ENCODE data around the gene TRMT2A.
A peak's percentile ranks its signal among the peaks of the same experiment; 100 is the strongest.
"Not testable (repeated sequence)": the region's sequence is repeated elsewhere in the genome, so short reads cannot be mapped to it uniquely, and the experiment has no call there.

The TRMT2A gene, protein sequence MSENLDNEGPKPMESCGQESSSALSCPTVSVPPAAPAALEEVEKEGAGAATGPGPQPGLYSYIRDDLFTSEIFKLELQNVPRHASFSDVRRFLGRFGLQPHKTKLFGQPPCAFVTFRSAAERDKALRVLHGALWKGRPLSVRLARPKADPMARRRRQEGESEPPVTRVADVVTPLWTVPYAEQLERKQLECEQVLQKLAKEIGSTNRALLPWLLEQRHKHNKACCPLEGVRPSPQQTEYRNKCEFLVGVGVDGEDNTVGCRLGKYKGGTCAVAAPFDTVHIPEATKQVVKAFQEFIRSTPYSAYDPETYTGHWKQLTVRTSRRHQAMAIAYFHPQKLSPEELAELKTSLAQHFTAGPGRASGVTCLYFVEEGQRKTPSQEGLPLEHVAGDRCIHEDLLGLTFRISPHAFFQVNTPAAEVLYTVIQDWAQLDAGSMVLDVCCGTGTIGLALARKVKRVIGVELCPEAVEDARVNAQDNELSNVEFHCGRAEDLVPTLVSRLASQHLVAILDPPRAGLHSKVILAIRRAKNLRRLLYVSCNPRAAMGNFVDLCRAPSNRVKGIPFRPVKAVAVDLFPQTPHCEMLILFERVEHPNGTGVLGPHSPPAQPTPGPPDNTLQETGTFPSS

DNA sequence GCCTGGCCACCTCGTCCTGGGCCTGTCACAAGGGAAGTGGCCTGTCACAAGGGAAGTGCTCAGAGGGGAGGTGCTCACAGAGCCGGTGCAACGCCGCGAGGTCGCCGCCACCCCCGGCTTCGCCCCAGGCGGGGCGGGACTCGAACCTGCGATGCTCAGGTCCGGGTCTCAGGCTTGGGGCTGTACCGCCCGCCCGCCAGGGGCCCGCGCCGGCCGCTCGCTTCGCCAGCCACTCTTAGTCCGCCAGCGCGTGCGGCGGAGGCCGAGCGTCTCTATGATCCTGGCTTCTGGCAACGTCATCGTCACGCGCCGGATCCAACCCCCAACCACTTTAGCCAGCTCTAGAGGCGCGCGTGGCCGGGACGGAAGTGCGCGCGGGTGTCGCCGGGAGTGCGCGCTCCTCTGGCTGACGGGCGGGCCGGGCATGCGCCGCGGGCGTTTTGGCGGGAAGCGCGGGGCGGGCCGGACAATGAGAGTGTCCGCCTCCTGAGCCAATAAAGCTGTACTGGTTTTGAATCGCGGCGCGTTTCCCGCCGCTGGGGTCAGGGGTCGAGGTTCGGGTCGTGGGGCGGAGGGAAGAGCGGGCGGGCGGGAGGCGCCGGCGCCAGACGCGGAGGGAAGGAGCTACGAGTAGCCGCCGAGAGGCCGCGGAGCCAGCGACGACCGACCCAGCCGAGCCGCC is at the start of gene TRMT2A:
TRMT2A (minus strand) TSS at position 276 of the 682 bp plus-strand sequence. CDS start 320 bp downstream, outside the sequence.
- peak; percentile 91 to 97 (median 94) for DNase-seq

- no peak for DNase-seq
Observed at GRCh38 chr22:20166703-20167102, 49.7 kb upstream of the TRMT2A start.

DNA sequence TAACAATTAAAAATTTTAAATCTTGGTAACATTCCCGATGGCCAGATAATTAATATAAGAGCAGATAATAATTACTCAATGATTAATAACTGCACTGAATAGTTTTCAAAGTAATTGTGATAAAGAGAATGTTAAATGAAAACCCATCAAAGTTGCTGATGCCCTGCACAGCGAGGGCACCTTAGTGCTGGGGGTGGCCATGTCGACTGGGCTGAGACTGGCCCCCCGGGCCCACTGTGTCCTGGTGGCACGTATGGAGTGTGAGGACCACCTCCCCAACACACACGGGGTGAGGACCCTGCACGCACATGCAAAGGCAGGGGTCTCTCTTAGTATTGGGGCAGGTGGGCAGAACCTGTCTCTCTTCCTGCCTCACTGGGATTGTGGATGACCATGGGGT is 48.9 kb upstream of the TRMT2A start:
- DNase-seq, result no peak

- no peak for DNase-seq
Observed at GRCh38 chr22:20165421-20165820, 48.4 kb upstream of the TRMT2A start.

DNA sequence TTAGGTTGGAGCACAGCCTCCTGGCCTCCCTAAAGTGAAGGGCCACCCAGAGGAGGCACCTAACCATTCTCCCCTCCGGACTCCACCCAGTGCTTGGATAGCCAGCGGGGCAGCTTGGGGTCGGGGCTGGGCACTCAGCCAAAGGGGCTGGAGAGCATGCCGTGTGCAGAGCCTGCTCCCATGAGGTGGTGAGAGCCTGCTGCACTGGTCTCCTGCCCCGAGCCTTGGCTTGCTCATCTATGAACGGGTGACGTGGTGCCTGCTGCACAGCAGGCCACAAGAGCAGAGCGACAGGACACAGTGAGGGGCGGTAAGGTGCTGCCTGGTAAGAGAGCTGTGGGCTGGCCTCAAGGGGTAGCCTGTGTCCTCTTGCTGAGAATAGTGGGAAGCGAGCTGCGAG is 47.8 kb upstream of the TRMT2A start:
- no peak for DNase-seq

GRCh38 chr22:20160041-20160440 is 43.0 kb upstream of the TRMT2A start:
- no peak for DNase-seq

- DNase-seq, result not testable (repeated sequence)
Observed at GRCh38 chr22:20159531-20159930, 42.5 kb upstream of the TRMT2A start.

DNA sequence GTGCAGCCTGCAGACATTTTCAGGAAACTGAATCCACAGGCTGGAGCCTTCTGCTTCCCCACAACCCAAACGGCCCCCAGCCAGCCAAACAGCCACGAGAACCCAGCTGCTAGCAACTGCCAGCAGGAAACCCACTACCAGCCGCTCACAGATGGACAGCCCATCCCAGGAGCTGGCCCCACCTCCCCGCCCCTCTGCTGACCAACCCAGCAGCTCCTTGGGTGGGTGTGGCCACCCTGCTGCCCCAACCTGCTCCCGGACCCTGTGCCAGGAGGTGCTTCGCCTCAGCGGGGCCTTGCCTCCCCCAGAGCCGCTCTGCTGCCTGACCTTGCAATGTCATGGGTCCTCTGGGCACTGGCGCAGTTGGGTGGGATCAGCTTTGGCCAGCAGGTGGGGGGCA is 42.0 kb upstream of the TRMT2A start:
- no peak for DNase-seq

DNA sequence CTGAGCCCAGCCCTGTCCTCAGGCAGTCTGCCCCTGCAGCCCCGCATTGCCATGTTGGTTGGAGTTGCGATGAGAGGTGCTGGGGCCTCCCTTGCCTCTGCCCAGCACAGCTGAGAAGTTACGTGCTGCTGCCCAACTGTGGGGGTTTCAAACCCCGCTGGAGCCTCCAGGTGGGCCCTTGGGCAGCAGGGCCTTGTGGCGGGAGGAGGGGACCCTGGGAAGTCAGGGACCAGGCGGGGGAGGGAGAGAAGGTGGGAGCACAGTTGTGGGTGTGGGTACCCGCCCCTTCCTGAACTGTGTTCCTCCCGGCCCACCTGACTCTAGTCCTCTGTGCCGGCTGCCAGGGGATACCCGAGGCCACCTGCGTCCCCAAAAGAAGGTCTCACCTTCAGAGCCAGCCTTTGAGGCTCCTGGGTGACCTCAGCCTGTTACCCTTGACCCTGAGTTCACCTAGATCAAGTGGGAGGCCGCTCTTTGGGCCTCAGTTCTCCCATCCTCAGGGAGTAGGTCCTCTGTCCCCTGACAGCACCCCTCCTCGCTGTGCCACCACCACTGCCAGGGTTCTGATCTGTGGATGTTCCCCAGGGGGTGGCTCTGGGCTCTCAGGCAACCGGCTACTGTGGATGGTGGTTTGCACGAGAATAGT is 41.5 kb upstream of the TRMT2A start:
- DNase-seq, result no peak

GRCh38 chr22:20157430-20158183 is 40.6 kb upstream of the TRMT2A start:
- no peak for DNase-seq

DNA sequence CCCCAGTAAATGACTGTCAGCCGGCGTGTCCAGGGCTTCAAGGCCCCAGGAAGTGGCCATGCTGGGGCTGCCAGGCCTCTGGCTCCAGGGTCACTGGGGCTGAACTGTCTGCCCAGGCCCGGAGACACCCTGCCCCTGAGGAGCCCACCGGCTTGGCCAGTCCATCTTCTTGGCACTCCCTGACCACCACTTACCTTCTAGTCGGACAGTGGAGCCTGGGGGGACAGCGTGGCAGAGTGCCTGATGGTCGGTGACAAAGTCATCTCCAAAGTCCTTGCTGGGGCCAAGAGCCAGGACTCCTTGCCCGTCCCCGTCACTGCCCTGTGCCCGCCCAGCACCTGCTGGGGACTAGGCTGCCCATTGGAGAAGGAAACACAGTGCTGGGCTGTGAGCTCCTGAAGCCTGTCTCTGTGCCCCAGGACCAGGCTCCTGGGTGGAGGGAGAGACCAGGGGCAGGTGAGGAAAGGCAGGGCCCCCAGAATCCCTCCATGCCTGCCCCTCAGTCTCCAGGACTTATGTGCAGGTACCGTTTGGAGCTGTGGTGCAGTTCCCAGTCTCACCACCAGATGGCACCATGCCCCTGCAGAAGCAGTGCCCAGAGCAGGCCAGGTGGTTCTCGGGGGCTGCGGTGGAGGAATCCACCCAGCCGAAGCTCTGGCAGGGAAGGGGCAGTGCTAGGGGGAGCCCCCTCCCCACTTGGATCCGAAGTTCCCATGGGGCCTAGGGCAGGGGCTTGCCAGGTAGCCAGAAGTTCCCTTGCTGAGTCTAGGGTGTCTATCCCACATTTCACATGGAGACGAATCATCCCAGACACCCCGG is 39.8 kb upstream of the TRMT2A start:
- DNase-seq, result peak; percentile 85 to 97 (median 92)

GRCh38 chr22:20156042-20156389 is 39.0 kb upstream of the TRMT2A start:
- no peak for DNase-seq

GRCh38 chr22:20155330-20156041 is 38.5 kb upstream of the TRMT2A start:
- no peak for DNase-seq

DNA sequence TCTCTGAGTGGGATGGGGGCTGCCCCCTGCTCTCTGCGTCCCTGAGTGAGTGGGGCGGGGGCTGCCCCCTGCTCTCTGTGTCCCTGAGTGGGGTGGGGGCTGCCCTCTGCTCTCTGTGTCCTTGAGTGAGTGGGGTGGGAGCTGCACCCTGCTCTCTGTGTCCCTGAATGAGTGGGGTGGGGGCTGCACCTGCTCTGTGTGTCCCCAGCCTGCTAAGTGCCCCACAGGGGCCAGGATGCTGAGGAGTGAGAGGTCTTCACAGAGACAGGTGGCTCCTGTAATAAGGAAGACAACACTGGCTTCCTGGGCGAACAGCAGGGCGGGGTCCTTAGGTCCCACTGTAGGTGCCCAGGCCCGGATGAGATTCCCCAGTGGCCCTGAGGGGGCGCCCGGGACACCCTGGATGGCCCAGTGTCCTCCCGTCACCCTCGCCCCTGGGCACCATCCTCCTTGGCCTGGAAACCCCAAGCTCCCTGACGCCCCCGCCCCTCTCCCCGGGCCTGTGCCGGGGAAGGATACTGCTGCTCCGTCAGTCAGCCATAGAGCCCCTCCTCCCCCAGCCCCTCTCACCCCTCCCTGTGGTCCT is 37.7 kb upstream of the TRMT2A start:
- no peak for DNase-seq

DNA sequence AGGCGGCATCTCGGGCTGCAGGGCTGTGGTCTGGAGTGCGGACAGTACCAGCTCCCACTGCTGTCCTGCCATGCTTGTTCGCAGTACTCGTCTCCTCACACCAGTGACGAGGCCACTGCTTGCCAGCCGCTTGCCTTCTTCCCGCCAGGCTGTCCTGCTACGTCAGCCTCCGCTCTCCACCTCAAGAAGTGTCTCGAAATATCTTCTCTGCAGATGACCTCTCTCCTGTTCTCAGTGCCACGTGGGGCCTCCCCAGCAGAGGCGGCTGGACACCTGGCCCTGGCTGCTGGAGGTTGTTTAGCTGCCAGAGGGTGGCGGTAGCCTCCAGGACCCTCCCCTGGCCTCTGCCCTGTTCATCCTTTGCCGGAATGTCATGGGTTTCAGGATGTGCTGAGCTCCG is 36.9 kb upstream of the TRMT2A start:
- DNase-seq, result no peak

GRCh38 chr22:20152464-20152890 is 35.5 kb upstream of the TRMT2A start:
- no peak for DNase-seq

DNA sequence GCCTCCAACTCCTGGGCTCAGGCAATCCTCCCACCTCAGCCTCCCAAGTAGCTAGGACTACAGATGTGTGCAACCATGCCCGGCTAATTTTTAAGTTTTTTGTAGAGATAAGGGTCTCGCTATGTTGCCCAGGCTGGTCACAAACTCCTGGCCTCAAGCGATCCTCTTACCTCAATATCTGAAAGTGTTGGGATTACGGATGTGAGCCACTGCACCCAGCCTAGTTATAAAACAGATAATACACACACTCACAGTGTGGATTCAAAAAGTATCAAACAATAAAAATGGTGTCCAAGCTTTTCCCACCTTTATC is 34.2 kb upstream of the TRMT2A start:
- DNase-seq, result no peak

DNA sequence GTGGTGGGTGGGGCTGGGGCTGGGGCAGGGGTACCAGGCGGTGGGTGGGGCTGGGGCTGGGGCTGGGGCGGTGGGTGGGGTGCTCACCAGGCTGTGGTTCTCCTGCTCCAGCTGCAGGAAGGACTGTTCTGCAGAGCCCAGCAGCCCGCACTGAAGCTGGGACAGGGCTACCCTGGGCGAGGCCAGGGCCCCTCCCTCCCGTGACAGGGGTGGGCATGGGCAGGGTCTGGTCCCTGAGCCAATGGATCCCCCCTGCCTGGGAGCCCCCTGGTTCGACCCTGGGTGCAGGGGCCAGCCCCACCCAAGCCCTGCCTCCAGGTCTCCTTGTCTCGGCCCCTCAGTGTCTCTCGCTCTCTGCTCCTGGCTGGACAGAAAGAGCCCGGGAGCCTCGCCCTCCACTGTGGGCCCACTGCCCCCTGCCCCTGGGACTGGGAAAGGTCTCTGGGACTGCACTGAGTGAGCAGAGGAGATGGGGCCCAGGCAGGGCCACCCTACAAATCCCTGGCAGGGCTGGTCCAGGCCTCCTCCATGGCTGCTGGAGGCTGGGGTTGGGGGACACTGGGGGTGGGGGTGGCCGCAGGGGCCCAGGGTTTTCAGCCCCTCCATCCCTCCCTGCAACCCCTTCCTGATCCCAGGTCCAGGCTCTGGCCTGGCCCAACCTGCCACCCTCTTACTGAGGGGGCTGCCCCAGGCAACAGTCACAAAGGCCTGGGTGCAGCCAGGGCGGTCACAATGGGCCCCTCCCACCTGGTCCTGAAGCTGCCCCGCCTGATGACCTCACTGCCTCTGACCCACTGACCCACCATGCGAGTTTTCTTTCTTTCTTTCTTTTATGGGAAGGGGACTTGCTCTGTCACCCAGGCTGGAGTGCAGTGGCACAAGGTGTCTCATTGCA is 33.6 kb upstream of the TRMT2A start, which contains the start of gene CCDC188:
CCDC188 (minus strand) TSS at position 675 of the 895 bp plus-strand sequence; CDS start at position 606, 69 bp downstream.
- DNase-seq, result no peak
